ENCODE measurements around the gene PCBP3. TPM values are rescaled to one million over a fixed set of nuclear protein-coding genes. Genes with fewer than 3 reads are reported as not detected.

PCBP3 gene
- total RNA-seq, 2 experiments from 2014 or later: 0.86 to 1.2 TPM

GRCh38 chr21:45632160-45632559 lies 11.4 kb upstream of the PCBP3 start:
- POLR2A ChIA-PET: no interaction called here
- CTCF ChIA-PET: no interaction called here

GRCh38 chr21:45632637-45633251 lies 10.8 kb upstream of the PCBP3 start:
- CTCF ChIA-PET: no interaction called here
- POLR2A ChIA-PET: no interaction called here

- ChIA-PET POLR2A (no interaction called here), CTCF (no interaction called here)
Measured at GRCh38 chr21:45634511-45635183, 8.9 kb upstream of the PCBP3 start.

GRCh38 chr21:45635271-45636151 lies 8.0 kb upstream of the PCBP3 start:
- ChIA-PET CTCF (no interaction called here), POLR2A (no interaction called here)

GRCh38 chr21:45636459-45636858 lies 7.1 kb upstream of the PCBP3 start:
- ChIA-PET CTCF (no interaction called here), POLR2A (no interaction called here)

GRCh38 chr21:45636951-45637646 lies 6.4 kb upstream of the PCBP3 start:
- ChIA-PET CTCF (no interaction called here), POLR2A (no interaction called here)

GRCh38 chr21:45637883-45638282 lies 5.6 kb upstream of the PCBP3 start:
- ChIA-PET CTCF (no interaction called here), POLR2A (no interaction called here)

- POLR2A ChIA-PET: no interaction called here
- CTCF ChIA-PET: no interaction called here
Measured at GRCh38 chr21:45638707-45639106, 4.8 kb upstream of the PCBP3 start.

GRCh38 chr21:45639206-45640000 lies 4.1 kb upstream of the PCBP3 start:
- POLR2A ChIA-PET: no interaction called here
- CTCF ChIA-PET: no interaction called here

GRCh38 chr21:45640001-45640887 lies 3.3 kb upstream of the PCBP3 start:
- POLR2A ChIA-PET: no interaction called here
- CTCF ChIA-PET: interaction anchor here (1.6 kb wide), 1 partner anchor 48 kb away, joined by 3 read pairs; no protein-coding TSS in a partner anchor

GRCh38 chr21:45640888-45641479 lies 2.5 kb upstream of the PCBP3 start:
- CTCF ChIA-PET: interaction anchor here (1.6 kb wide), 1 partner anchor 49 kb away, joined by 3 read pairs; no protein-coding TSS in a partner anchor
- POLR2A ChIA-PET: no interaction called here

GRCh38 chr21:45641480-45642035 lies 2.0 kb upstream of the PCBP3 start:
- POLR2A ChIA-PET: no interaction called here
- CTCF ChIA-PET: interaction anchor here (1.1 to 1.6 kb wide), 2 partner anchors 49 to 85 kb away, joined by 3 read pairs; no protein-coding TSS in a partner anchor

GRCh38 chr21:45642122-45642813 lies 1.3 kb upstream of the PCBP3 start:
- POLR2A ChIA-PET: no interaction called here
- CTCF ChIA-PET: interaction anchor here (1.1 kb wide), 1 partner anchor 86 kb away, joined by 3 read pairs; no protein-coding TSS in a partner anchor

- POLR2A ChIA-PET: no interaction called here
- CTCF ChIA-PET: no interaction called here
Measured at GRCh38 chr21:45644041-45644906, 749 bp downstream of the PCBP3 start.

GRCh38 chr21:45651921-45652320 lies 8.4 kb downstream of the PCBP3 start:
- ChIA-PET POLR2A (no interaction called here), CTCF (no interaction called here)

- CTCF ChIA-PET: no interaction called here
- POLR2A ChIA-PET: no interaction called here
Measured at GRCh38 chr21:45655124-45655523, 11.6 kb downstream of the PCBP3 start.
